Nasal cavity respiratory epithelium epithelial cell of viscerocranial mucosa (primary cell): Measurements from ENCODE around the gene CEP76. TPM values are rescaled to one million over a fixed set of nuclear protein-coding genes. Genes with fewer than 3 reads are reported as not detected.

Experiments
- total RNA-seq: library from RNA; depleted of rRNA; stranded (reverse); fragments of >200 nt; gene quantifications from 2 replicates; pipeline ENCODE4 v1.2.3, GENCODE V29; 2014

CEP76 gene
- 13.0 and 18.5 TPM in 2 replicates for total RNA-seq

GRCh38 chr18:12702221-12703095, at the start of gene CEP76, which contains the start of gene PSMG2:
TSS of gene CEP76 (minus strand) at chr18:12702723. CDS start at chr18:12702548, 175 bp downstream.
TSS of gene PSMG2 (plus strand) at chr18:12703042. CDS start at chr18:12703108, 66 bp downstream.

GRCh38 chr18:12657684-12658425, 44.7 kb downstream of the CEP76 start, which contains the start of gene SPIRE1:
TSS of gene SPIRE1 (minus strand) at chr18:12658107. CDS start at chr18:12657866, 241 bp downstream.

Other genes starting within 250 kb of the CEP76 start
- gene SPIRE1, start 44.6 kb downstream of the CEP76 start, total RNA-seq, result 92.8 and 114 TPM in 2 replicates
- 36.1 and 48.9 TPM in 2 replicates for gene PSMG2, start 319 bp upstream of the CEP76 start, total RNA-seq
- gene PTPN2, start 181.5 kb upstream of the CEP76 start, total RNA-seq, result 58.4 and 72.5 TPM in 2 replicates
- gene SEH1L, start 245.3 kb upstream of the CEP76 start, total RNA-seq, result 76.2 and 90.0 TPM in 2 replicates